Psoas muscle (tissue), 8 donors: ENCODE data around the gene FDXR. TPM values are rescaled to one million over a fixed set of nuclear protein-coding genes. Genes with fewer than 3 reads are reported as not detected.

Experiments
- ATAC-seq, 4 donors: fragments of 200-7000 bp; cut with Tn5 transposase; one replicate each; pipeline ENCODE4 v1.9.1; 2020; ENCODE audit warnings: moderate library complexity in 3 of 4, mild to moderate bottlenecking in 2 of 4
- DNase-seq, 2 donors: peaks; one replicate each; pipeline ENCODE4 v3.0.0-alpha.2; 2020
- H3K27ac ChIP-seq: fragments of 200-600 bp; one replicate; pipeline ENCODE4 v1.8.0; 2022
- H3K27me3 ChIP-seq, 3 donors: fragments of 200-600 bp in 1 of 3; one replicate each; pipeline versions ENCODE4 v1.6.1 to v1.8.0; 2013 to 2022; ENCODE audit warnings: low read length in 2 of 3, mild to moderate bottlenecking in 2 of 3, moderate library complexity in 1 of 3; ENCODE audit not compliant: insufficient read depth in 3 of 3
- H3K36me3 ChIP-seq, 2 donors: fragments of 200-600 bp in 1 of 2; one replicate each; pipeline versions ENCODE4 v1.6.1 to v1.8.0; 2013 to 2022; ENCODE audit warnings: low read depth in 1 of 2, mild to moderate bottlenecking in 1 of 2, moderate library complexity in 1 of 2; ENCODE audit not compliant: insufficient read depth in 1 of 2
- H3K4me1 ChIP-seq: fragments of 200-600 bp; one replicate; pipeline ENCODE4 v1.8.0; 2022
- H3K4me3 ChIP-seq: fragments of 200-600 bp; one replicate; pipeline ENCODE4 v1.8.0; 2022; ENCODE audit warnings: mild to moderate bottlenecking
- H3K9me3 ChIP-seq: fragments of 200-600 bp; one replicate; pipeline ENCODE4 v1.8.0; 2022
- WGBS, 3 donors: extraction: QIAGEN DNeasy Blood & Tissue Kit; methylation state at CpG; one replicate each; pipeline versions ENCODE4 v1.1.6 to v1.1.7; 2013; 5-methylcytosine and 5-hydroxymethylcytosine counted together
- intact Hi-C, 2 donors: fragments of 100-400 bp; cut with DNase I; formaldehyde crosslinking; loops; one replicate each; pipeline versions ENCODE4 v1.11.0 to v1.14.2; 2022
- polyA plus RNA-seq, 3 donors: library from polyadenylated mRNA; stranded (reverse); fragments of 200-250 nt; gene quantifications; one replicate each; pipeline ENCODE4 v1.2.3, GENCODE V29; 2013
- total RNA-seq, 4 donors: library from RNA; stranded (reverse); fragmentation: NEBNext Ultra II Directional in 2 of 4; extraction: Animal tissue kit (Norgen Biotek cat#: 25700) in 2 of 4; gene quantifications; one replicate each; pipeline versions ENCODE4 v1.2.1 to v1.2.4, GENCODE V29; 2021 to 2023
- TF ChIP-seq, protein P1 (sequence below): fragments of 200-600 bp; IDR thresholded peaks from one replicate; pipeline ENCODE4 v1.8.0; 2022; ENCODE audit warnings: antibody characterized with exemption
- donor health status: healthy with polysubstance abuse.
- donor health status: DM: no; HTN: no; CAD: no; lungs with moderate emphysema.
- donor health status: Bipolar disorder and iron deficiency.
- donor health status: healthy.
- donor health status: DM: yes; HTN: yes; CAD: no.
- donor health status: DM: no; HTN: no; CAD: no.
- donor health status: DM: no; HTN: no; CAD: no.
- donor health status: DM: yes; HTN: yes; CAD: no.

FDXR gene
- total and polyA plus RNA-seq, 7 donors, result 3.0 to 7.9 (median 3.7) TPM

GRCh38 chr17:74825952-74826719, 46.7 kb downstream of the FDXR start:
- Histone ChIP-seq H3K4me3 (no peak overlapping the region), H3K27me3 (no peaks in the 10 kb centered on the region), H3K27ac (no peak overlapping the region), H3K36me3 (peaks cover 0 to 11% of the 10 kb centered on the region in 2 donors), H3K4me1 (no peaks in the 10 kb centered on the region), H3K9me3 (no peaks in the 10 kb centered on the region)
- WGBS, 3 donors, result 85 to 92% (median 89%) methylated on average over 9 of the region's 9 CpGs
- no peak for ATAC-seq
- DNase-seq, result no peak
- TF ChIP-seq, protein P1, sequence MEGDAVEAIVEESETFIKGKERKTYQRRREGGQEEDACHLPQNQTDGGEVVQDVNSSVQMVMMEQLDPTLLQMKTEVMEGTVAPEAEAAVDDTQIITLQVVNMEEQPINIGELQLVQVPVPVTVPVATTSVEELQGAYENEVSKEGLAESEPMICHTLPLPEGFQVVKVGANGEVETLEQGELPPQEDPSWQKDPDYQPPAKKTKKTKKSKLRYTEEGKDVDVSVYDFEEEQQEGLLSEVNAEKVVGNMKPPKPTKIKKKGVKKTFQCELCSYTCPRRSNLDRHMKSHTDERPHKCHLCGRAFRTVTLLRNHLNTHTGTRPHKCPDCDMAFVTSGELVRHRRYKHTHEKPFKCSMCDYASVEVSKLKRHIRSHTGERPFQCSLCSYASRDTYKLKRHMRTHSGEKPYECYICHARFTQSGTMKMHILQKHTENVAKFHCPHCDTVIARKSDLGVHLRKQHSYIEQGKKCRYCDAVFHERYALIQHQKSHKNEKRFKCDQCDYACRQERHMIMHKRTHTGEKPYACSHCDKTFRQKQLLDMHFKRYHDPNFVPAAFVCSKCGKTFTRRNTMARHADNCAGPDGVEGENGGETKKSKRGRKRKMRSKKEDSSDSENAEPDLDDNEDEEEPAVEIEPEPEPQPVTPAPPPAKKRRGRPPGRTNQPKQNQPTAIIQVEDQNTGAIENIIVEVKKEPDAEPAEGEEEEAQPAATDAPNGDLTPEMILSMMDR, result no peak
- intact Hi-C loops, result no loop called here

DNA sequence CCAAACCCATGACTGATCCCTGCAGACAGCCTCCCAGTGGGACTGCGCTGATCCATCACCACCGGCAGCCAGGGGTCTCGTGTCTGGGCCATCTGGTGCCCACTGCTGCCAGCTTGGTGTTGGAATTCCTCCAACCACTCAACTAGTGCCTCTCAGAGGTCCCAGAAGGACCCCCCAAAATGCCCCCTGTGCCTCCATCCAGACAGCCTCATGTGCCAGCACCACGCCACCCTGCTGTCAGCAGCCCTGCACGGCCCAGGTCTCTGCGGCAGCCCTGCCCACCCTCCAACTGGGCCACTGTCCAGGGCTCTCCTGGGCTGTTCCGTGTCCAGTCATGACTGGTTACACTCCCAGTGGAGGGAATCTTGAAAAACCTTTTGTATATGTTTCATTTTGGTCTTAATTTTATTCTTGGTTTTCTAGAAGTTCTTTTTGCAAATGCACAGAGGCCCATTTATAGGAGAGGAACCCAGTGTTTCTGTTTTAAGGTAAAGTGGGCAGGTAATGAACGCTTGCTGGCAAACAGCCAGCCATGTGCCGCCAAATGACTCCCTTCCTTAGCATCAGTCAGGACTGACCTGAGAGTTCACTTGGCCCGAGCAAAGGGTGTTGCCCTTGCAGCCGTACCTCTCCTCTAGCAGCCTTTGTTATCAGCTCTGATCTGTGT, 47.7 kb downstream of the FDXR start:
- H3K27ac ChIP-seq, result no peak overlapping the region
- H3K27me3 ChIP-seq, result no peaks in the 10 kb centered on the region
- DNase-seq (no peak), ATAC-seq (no peak)
- H3K9me3 ChIP-seq, result no peaks in the 10 kb centered on the region
- 76 to 83% (median 76%) methylated on average over 9 to 11 of the region's 11 CpGs for WGBS, 3 donors
- peaks cover 0 to 12% of the 10 kb centered on the region in 2 donors for H3K36me3 ChIP-seq
- no peaks in the 10 kb centered on the region for H3K4me1 ChIP-seq
- no peak overlapping the region for H3K4me3 ChIP-seq
- TF ChIP-seq, protein P1, result no peak
- intact Hi-C loops, result no loop called here

- Histone ChIP-seq H3K27ac (no peak overlapping the region), H3K36me3 (peaks cover 0 to 15% of the 10 kb centered on the region in 2 donors), H3K27me3 (no peaks in the 10 kb centered on the region), H3K4me1 (no peaks in the 10 kb centered on the region), H3K4me3 (no peak overlapping the region), H3K9me3 (no peaks in the 10 kb centered on the region)
- TF ChIP-seq, protein P1, result no peak
- ATAC-seq (peak in 1 of 4 donors; percentile 40), DNase-seq (peak in 1 of 2 donors; percentile 62)
- intact Hi-C loops, result no loop called here
- WGBS, 3 donors, result 58 to 68% (median 64%) methylated on average over 12 of the region's 12 CpGs
Observed at GRCh38 chr17:74822939-74823367, 49.8 kb downstream of the FDXR start.

DNA sequence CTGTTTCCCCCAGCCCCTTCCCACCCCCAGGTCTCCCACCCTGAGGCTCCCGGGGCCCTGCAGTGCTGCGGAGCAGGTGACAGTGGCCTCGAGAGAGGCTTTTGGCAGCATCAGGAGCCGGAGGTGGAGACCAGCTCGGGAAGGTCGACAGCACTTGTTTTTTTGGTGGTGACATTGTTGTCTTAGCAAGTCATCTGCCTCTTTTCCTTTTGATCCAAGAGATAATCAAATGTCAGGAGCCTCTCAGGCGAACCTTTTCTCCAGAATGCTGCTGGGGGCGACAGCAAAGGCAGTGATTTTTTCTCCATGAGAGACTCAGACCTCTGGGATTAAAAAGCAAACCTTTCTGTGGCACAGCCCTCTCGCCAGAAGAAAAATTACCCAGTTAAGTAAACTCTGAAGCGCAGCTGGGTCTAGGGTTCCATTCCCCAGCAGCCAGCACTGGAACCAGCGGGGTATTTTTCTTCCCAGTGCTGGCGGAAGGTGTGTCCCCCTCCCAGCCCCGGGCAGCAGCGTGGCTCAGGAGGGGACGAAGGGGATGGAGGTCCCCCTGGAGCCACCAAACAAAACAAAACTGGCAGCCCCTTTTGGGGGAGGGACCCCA, 50.4 kb downstream of the FDXR start:
- Histone ChIP-seq H3K27me3 (no peaks in the 10 kb centered on the region), H3K27ac (no peak overlapping the region), H3K4me1 (no peaks in the 10 kb centered on the region), H3K9me3 (no peaks in the 10 kb centered on the region), H3K36me3 (peaks cover 0 to 15% of the 10 kb centered on the region in 2 donors), H3K4me3 (no peak overlapping the region)
- 62 to 74% (median 68%) methylated on average over 15 of the region's 15 CpGs for WGBS, 3 donors
- ATAC-seq (no peak), DNase-seq (no peak)
- TF ChIP-seq, protein P1, result no peak
- intact Hi-C loops, result no loop called here
